ENCODE data around the gene FN3KRP.

DNA sequence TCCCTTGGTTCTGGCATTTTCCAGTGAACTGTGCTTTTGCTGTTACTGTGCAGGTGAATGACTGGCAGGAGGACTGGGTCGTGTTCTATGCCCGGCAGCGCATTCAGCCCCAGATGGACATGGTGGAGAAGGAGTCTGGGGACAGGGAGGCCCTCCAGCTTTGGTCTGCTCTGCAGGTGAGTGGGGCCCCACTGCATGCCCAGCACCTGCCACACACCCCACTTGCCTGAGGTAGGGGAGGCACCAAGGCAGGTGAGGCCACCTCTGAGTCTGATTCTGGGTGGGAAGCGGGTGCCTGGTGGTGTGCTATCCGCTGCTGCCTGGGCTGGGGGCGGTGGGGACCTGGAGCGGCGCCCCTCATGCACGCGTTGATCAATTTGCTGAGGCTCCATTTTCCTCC is 9.9 kb downstream of the FN3KRP start:
- TF ChIP-seq, protein P1, sequence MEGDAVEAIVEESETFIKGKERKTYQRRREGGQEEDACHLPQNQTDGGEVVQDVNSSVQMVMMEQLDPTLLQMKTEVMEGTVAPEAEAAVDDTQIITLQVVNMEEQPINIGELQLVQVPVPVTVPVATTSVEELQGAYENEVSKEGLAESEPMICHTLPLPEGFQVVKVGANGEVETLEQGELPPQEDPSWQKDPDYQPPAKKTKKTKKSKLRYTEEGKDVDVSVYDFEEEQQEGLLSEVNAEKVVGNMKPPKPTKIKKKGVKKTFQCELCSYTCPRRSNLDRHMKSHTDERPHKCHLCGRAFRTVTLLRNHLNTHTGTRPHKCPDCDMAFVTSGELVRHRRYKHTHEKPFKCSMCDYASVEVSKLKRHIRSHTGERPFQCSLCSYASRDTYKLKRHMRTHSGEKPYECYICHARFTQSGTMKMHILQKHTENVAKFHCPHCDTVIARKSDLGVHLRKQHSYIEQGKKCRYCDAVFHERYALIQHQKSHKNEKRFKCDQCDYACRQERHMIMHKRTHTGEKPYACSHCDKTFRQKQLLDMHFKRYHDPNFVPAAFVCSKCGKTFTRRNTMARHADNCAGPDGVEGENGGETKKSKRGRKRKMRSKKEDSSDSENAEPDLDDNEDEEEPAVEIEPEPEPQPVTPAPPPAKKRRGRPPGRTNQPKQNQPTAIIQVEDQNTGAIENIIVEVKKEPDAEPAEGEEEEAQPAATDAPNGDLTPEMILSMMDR (IDR thresholded peaks at IDR 0.05; ENCODE audit: low read depth, low read length) = no peak
- TF ChIP-seq EZH2phosphoT487 (IDR thresholded peaks at IDR 0.05; ENCODE audit: low read depth) = no peak

Measured in OCI-LY3 (cell line).